WTC11 (cell line): ENCODE measurements around the gene ZPBP. TPM values are rescaled to one million over a fixed set of nuclear protein-coding genes. Genes with fewer than 3 reads are reported as not detected.
"Not testable (repeated sequence)": the region's sequence is repeated elsewhere in the genome, so short reads cannot be mapped to it uniquely, and the experiment has no call there.

Experiments
- ATAC-seq: fragments of 200-7000 bp; cut with Tn5 transposase; 2 replicates; pipeline ENCODE4 v1.10.0; 2021; ENCODE audit warnings: mild to moderate bottlenecking, moderate library complexity
- CTCF ChIA-PET: fragments of 300-600 bp; sonication (Branson Sonifier 250); formaldehyde crosslinking; loops from one replicate; lab custom pipeline; 2021; ENCODE audit warnings: antibody characterized with exemption; lab: Charles Lee
- POLR2A ChIA-PET: fragments of 350-600 bp; sonication (Branson Sonifier 250); formaldehyde crosslinking; loops from one replicate; lab custom pipeline; 2021; ENCODE audit warnings: antibody characterized with exemption; lab: Charles Lee
- DNase-seq: peaks from one replicate; pipeline ENCODE4 v3.0.0; 2021; ENCODE audit warnings: low spot score
- H3K27ac Mint-ChIP-seq: 2 replicates; pipeline ENCODE4 v1.8.0; 2021; ENCODE audit warnings: mixed read lengths
- H3K27me3 Mint-ChIP-seq: 2 replicates; pipeline ENCODE4 v1.8.0; 2021; ENCODE audit warnings: low read depth, mild to moderate bottlenecking, moderate library complexity, mixed read lengths
- H3K36me3 Mint-ChIP-seq: 2 replicates; pipeline ENCODE4 v1.8.0; 2021; ENCODE audit warnings: mixed read lengths
- H3K4me1 Mint-ChIP-seq: 2 replicates; pipeline ENCODE4 v1.8.0; 2022; ENCODE audit warnings: mixed read lengths
- H3K4me3 Mint-ChIP-seq: 2 replicates; pipeline ENCODE4 v1.8.0; 2021; ENCODE audit warnings: mild to moderate bottlenecking, moderate library complexity, mixed read lengths
- H3K9me3 Mint-ChIP-seq: 2 replicates; pipeline ENCODE4 v1.8.0; 2021; ENCODE audit warnings: mixed read lengths
- CBFB ChIP-seq: sonication (generic); formaldehyde crosslinking; IDR thresholded peaks from 2 replicates; pipeline ENCODE4 v1.8.1; 2022; ENCODE audit warnings: mild to moderate bottlenecking, low read depth, missing genetic modification reagents
- ELF4 ChIP-seq: sonication (generic); formaldehyde crosslinking; IDR thresholded peaks from 2 replicates; pipeline ENCODE4 v1.8.1; 2022; ENCODE audit warnings: low read depth, mild to moderate bottlenecking, moderate library complexity, missing genetic modification reagents
- ESRRA ChIP-seq: sonication (generic); formaldehyde crosslinking; IDR thresholded peaks from 2 replicates; pipeline ENCODE4 v1.8.1; 2022; ENCODE audit warnings: mild to moderate bottlenecking, missing genetic modification reagents, borderline replicate concordance
- FOXJ3 ChIP-seq: sonication (generic); formaldehyde crosslinking; IDR thresholded peaks from 2 replicates; pipeline ENCODE4 v1.9.0; 2021; ENCODE audit warnings: missing genetic modification reagents, mild to moderate bottlenecking, borderline replicate concordance
- HMGXB4 ChIP-seq: sonication (generic); formaldehyde crosslinking; IDR thresholded peaks from 2 replicates; pipeline ENCODE4 v1.8.1; 2023; ENCODE audit warnings: mild to moderate bottlenecking, moderate library complexity, missing genetic modification reagents
- NFYB ChIP-seq: sonication (generic); formaldehyde crosslinking; conservative IDR thresholded peaks from 2 replicates; pipeline ENCODE4 v1.8.0; 2022; ENCODE audit warnings: low read depth, missing genetic modification reagents
- NR2C2 ChIP-seq: sonication (generic); formaldehyde crosslinking; IDR thresholded peaks from 2 replicates; pipeline ENCODE4 v1.8.0; 2022; ENCODE audit warnings: mild to moderate bottlenecking, missing genetic modification reagents
- PREB ChIP-seq: sonication (generic); formaldehyde crosslinking; IDR thresholded peaks from 2 replicates; pipeline ENCODE4 v1.8.1; 2022; ENCODE audit warnings: mild to moderate bottlenecking, missing genetic modification reagents, moderate library complexity, borderline replicate concordance
- RELA ChIP-seq: sonication (generic); formaldehyde crosslinking; IDR thresholded peaks from 2 replicates; pipeline ENCODE4 v1.8.1; 2022; ENCODE audit warnings: missing genetic modification reagents, mild to moderate bottlenecking, borderline replicate concordance
- RORB ChIP-seq: fragments of 250-450 bp; sonication (Bioruptor Pico); IDR thresholded peaks from 2 replicates; pipeline ENCODE4 v1.9.0; 2021; ENCODE audit warnings: mild to moderate bottlenecking
- SMAD3 ChIP-seq: sonication (generic); formaldehyde crosslinking; IDR thresholded peaks from 2 replicates; pipeline ENCODE4 v1.8.0; 2022; ENCODE audit warnings: missing genetic modification reagents, mild to moderate bottlenecking, borderline replicate concordance
- STAT6 ChIP-seq: sonication (generic); formaldehyde crosslinking; conservative IDR thresholded peaks from 2 replicates; pipeline ENCODE4 v1.8.1; 2023; ENCODE audit warnings: mild to moderate bottlenecking, low read depth, missing genetic modification reagents, moderate library complexity
- USF1 ChIP-seq: sonication (generic); formaldehyde crosslinking; IDR thresholded peaks from 2 replicates; pipeline ENCODE4 v1.8.0; 2022; ENCODE audit warnings: mild to moderate bottlenecking, missing genetic modification reagents
- ZNF121 ChIP-seq: sonication (generic); formaldehyde crosslinking; IDR thresholded peaks from 2 replicates; pipeline ENCODE4 v1.8.0; 2023; ENCODE audit warnings: missing genetic modification reagents
- ZNF317 ChIP-seq: sonication (generic); formaldehyde crosslinking; IDR thresholded peaks from 2 replicates; pipeline ENCODE4 v1.8.1; 2023; ENCODE audit warnings: low read depth, mild to moderate bottlenecking, moderate library complexity, missing genetic modification reagents, borderline replicate concordance
- ZNF423 ChIP-seq: fragments of 250-450 bp; sonication (Bioruptor Pico); IDR thresholded peaks from 2 replicates; pipeline ENCODE4 v2.1.2; 2022; ENCODE audit warnings: mild to moderate bottlenecking, moderate library complexity
- ZNF425 ChIP-seq: fragments of 250-450 bp; sonication (Bioruptor Pico); conservative IDR thresholded peaks from 2 replicates; pipeline ENCODE4 v1.9.0; 2021; ENCODE audit warnings: mild to moderate bottlenecking
- ZSCAN18 ChIP-seq: fragments of 250-450 bp; sonication (Bioruptor Pico); IDR thresholded peaks from 2 replicates; pipeline ENCODE4 v2.1.2; 2022; ENCODE audit warnings: mild to moderate bottlenecking, moderate library complexity
- total RNA-seq: library from RNA; stranded (reverse); gene quantifications from 3 replicates; pipeline ENCODE4 v1.2.3, GENCODE V29; 2021
- TF ChIP-seq, protein P1 (sequence below): sonication (generic); formaldehyde crosslinking; IDR thresholded peaks from 2 replicates; pipeline ENCODE4 v1.8.1; 2023; ENCODE audit warnings: mild to moderate bottlenecking, missing genetic modification reagents, moderate library complexity
- TF ChIP-seq, protein P2 (sequence below): fragments of 250-450 bp; sonication (Bioruptor Pico); IDR thresholded peaks from 2 replicates; pipeline ENCODE4 v1.9.0; 2021; ENCODE audit warnings: mild to moderate bottlenecking

Gene ZPBP
- total RNA-seq, 1 experiment from 2014 or later = not detected

GRCh38 chr7:50056131-50056530 lies 36.9 kb downstream of the ZPBP start:
- ChIA-PET POLR2A (no interaction called here), CTCF (interaction anchor here (0.8 kb wide), 1 partner anchor 17 kb away, joined by 3 read pairs; no protein-coding TSS in a partner anchor)
- Mint-ChIP-seq H3K4me1 (peaks cover 10% of the 10 kb centered on the region), H3K36me3 (no peaks in the 10 kb centered on the region), H3K27me3 (no peaks in the 10 kb centered on the region), H3K9me3 (peaks cover 20% of the 10 kb centered on the region), H3K4me3 (no peak overlapping the region), H3K27ac (no peak overlapping the region)
- TF ChIP-seq, protein P1, sequence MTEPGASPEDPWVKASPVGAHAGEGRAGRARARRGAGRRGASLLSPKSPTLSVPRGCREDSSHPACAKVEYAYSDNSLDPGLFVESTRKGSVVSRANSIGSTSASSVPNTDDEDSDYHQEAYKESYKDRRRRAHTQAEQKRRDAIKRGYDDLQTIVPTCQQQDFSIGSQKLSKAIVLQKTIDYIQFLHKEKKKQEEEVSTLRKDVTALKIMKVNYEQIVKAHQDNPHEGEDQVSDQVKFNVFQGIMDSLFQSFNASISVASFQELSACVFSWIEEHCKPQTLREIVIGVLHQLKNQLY (CRISPR knock-in tag) = no peak
- TF ChIP-seq STAT6 = no peak
- TF ChIP-seq ZSCAN18 = no peak
- TF ChIP-seq FOXJ3 (CRISPR knock-in tag) = no peak
- TF ChIP-seq HMGXB4 (CRISPR knock-in tag) = no peak
- no peak for TF ChIP-seq PREB (CRISPR knock-in tag)
- no peak for TF ChIP-seq RELA (CRISPR knock-in tag)
- TF ChIP-seq ESRRA (CRISPR knock-in tag) = no peak
- no peak for TF ChIP-seq ZNF121 (CRISPR knock-in tag)
- TF ChIP-seq ZNF423 (CRISPR knock-in tag) = no peak
- TF ChIP-seq RORB (CRISPR knock-in tag) = no peak
- TF ChIP-seq NFYB (CRISPR knock-in tag) = no peak
- TF ChIP-seq CBFB = no peak
- no peak for TF ChIP-seq ELF4
- TF ChIP-seq SMAD3 (CRISPR knock-in tag) = no peak
- no peak for TF ChIP-seq USF1 (CRISPR knock-in tag)
- TF ChIP-seq, protein P2, sequence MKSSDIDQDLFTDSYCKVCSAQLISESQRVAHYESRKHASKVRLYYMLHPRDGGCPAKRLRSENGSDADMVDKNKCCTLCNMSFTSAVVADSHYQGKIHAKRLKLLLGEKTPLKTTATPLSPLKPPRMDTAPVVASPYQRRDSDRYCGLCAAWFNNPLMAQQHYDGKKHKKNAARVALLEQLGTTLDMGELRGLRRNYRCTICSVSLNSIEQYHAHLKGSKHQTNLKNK (CRISPR knock-in tag) = no peak
- no peak for ATAC-seq
- DNase-seq = no peak

- Mint-ChIP-seq H3K4me1 (no peaks in the 10 kb centered on the region), H3K9me3 (peaks cover 50% of the 10 kb centered on the region), H3K36me3 (peaks cover 20% of the 10 kb centered on the region), H3K4me3 (no peak overlapping the region), H3K27me3 (no peaks in the 10 kb centered on the region; the same call in 1 of the 2 replicates), H3K27ac (no peak overlapping the region)
- ATAC-seq = no peak
- ChIA-PET POLR2A (no interaction called here), CTCF (no interaction called here)
- DNase-seq = no peak
- TF ChIP-seq RORB (CRISPR knock-in tag) (no peak), ZNF317 (CRISPR knock-in tag) (no peak), NR2C2 (CRISPR knock-in tag) (no peak), ZNF425 (CRISPR knock-in tag) (no peak)
These were observed 45.3 kb downstream of the ZPBP start for GRCh38 chr7:50047716-50048115.

DNA sequence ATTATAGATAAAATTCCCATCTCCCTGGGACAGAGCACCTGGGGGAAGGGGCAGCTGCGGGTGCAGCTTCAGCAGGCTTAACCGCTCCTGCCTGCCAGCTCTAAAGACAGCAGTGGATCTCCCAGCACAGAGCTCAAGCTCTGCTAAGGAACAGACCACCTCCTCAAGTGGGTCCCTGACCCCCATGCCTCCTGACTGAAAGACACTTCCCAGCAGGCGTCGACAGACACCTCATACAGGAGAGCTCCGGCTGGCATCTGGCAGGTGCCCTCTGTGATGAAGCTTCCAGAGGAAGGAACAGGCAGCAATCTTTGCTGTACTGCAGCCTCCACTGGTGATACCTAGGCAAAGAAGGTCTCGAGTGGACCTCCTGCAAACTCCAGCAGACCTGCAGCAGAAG lies 51.9 kb downstream of the ZPBP start:
- DNase-seq, H3K27me3 Mint-ChIP-seq, H3K27ac Mint-ChIP-seq, H3K4me1 Mint-ChIP-seq, ATAC-seq, POLR2A ChIA-PET, H3K4me3 Mint-ChIP-seq, CTCF ChIA-PET: not testable (repeated sequence)
- Mint-ChIP-seq H3K36me3 (peaks cover 13% of the 10 kb centered on the region), H3K9me3 (peaks cover 36% of the 10 kb centered on the region)
